ENCODE measurements around the gene CLSTN3. TPM values are rescaled to one million over a fixed set of nuclear protein-coding genes. Genes with fewer than 3 reads are reported as not detected.
"Not testable (repeated sequence)": the region's sequence is repeated elsewhere in the genome, so short reads cannot be mapped to it uniquely, and the experiment has no call there.

Gene CLSTN3
- total RNA-seq, 4 donors from 2014 or later: 25.9 to 57.5 (median 44.8) TPM

GRCh38 chr12:7180685-7181084, 50.5 kb downstream of the CLSTN3 start:
- TF ChIP-seq CTCF (IDR thresholded peaks at IDR 0.05): no peak
- ATAC-seq (ENCODE audit: low FRiP score) (no peak), DNase-seq (ENCODE audit: low spot score) (no peak)

- not testable (repeated sequence) for ATAC-seq (ENCODE audit: low FRiP score); DNase-seq (ENCODE audit: low spot score)
These were observed 55.9 kb downstream of the CLSTN3 start for GRCh38 chr12:7186058-7186457.

GRCh38 chr12:7188562-7189397, 58.6 kb downstream of the CLSTN3 start:
- peak; percentile 83 for ATAC-seq (ENCODE audit: low FRiP score)
- TF ChIP-seq CTCF (IDR thresholded peaks at IDR 0.05): peak in 1 of 3 donors; percentile 53

GRCh38 chr12:7189398-7190267, 59.5 kb downstream of the CLSTN3 start, which contains the start of gene PEX5:
Gene PEX5, plus strand, starts transcription at chr12:7189686. Its CDS starts 692 bp downstream, at chr12:7190378.
- no peak for TF ChIP-seq CTCF (IDR thresholded peaks at IDR 0.05)
- DNase-seq (ENCODE audit: low spot score) (peak; percentile 41), ATAC-seq (ENCODE audit: low FRiP score) (peak; percentile 93)

More at GRCh38 chr12:7188562-7189397, 58.6 kb downstream of the CLSTN3 start:
- peak; percentile 52 for DNase-seq (ENCODE audit: low spot score)

GRCh38 chr12:7190268-7191055, 60.3 kb downstream of the CLSTN3 start:
- DNase-seq (ENCODE audit: low spot score) (no peak), ATAC-seq (ENCODE audit: low FRiP score) (peak; percentile 17)
- no peak for TF ChIP-seq CTCF (IDR thresholded peaks at IDR 0.05)

- no peak for DNase-seq (ENCODE audit: low spot score)
- ATAC-seq (ENCODE audit: low FRiP score): no peak
- no peak for TF ChIP-seq CTCF (IDR thresholded peaks at IDR 0.05)
These were observed 63.5 kb downstream of the CLSTN3 start for GRCh38 chr12:7193674-7194073.

Measured in omental fat pad (tissue), 4 donors.